Nucleus accumbens (tissue), 56 donors: ENCODE data around the gene TTR.

Source experiments
- DNase-seq, 56 donors: peaks; one replicate each; lab custom pipeline; 2025; lab: John Stamatoyannopoulos, UW

TTR gene

DNA sequence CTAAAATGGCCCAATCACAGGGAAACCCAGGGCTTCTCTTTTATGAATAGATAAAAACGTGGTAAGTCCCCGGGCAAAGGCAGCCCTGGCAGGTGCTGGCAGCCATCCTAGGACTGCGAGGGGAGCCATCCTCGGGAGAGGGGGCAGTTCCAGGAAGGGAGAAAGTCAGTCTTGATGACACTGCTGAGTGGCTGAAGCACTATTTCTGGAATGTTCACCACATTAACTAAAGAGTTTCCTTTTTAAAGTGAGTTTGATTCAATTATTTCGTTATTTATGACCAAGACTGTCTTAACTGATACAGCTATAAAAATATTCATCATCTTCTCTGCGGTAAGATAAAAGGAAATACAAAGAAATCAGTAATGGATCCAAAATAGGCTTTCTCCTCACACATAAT lies 20.4 kb downstream of the TTR start:
- DNase-seq = no peak

DNA sequence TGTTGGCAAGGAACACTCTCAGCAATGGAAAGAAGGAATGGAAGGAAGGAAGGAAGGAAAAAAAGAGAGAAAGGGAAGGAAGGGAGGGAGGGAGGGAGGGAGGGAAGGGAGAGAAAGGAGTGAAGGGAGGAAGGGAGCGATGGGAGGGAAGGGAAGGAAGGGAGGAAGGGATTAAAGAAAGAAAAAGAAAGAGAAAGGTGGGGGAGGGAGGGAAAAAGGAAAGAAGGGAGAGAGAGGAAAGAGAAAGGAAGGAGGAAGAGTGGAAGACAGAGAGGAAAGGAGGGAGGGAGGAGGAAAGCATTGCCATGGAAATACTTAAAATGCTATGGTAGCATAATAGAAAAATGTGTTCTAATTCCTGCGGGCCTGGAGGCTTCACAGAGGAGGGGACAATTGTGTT lies 22.4 kb downstream of the TTR start:
- DNase-seq = no peak

DNA sequence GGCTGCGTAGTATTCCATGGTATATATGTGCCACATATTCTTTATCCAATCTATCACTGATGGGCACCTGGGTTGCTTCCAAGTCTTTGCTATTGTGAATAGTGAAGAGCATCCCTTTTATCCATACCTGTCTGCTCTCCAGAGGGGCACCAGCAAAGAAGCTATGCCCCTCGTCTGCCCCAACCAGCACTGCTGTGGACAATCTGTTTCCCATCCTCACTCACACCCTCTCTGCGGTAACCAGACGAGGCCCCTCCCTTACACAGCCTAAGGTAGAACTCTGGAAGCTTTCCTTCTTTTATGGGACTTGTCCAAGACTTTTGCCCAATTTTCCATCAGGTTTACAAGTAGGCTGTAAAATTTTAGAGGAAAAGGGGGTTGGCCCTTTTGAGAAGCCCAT lies 24.9 kb downstream of the TTR start:
- no peak for DNase-seq

DNA sequence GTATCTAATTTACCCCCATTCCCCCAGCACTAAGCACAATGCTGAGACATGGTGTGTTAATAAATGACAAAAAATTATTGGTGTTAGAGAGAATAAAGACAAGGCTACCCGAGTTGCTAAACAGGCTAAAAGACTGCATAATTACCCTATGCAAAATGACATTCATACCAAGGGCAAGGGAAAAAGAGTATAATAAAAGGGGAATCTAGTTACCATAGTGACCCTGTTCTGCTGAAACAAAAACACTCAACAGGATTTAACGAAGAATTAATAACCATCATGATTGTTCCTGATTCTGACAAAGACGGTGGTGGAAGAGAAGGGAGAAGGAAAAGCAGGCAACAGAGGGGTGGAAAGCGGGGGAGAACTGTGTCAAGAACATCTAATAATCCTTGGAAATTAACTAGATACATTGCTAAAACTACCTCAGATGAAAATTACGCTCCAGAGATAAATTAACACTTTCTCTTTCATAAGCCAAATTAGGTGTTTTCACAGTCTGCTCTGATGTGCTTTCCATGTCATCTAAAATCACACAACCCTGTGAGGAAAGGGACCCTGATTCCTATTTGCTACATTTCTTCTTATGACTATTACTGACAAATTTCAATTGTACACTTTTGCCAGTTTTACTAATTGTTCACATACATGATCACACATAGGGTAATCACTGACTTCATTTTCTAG lies 25.5 kb downstream of the TTR start:
- DNase-seq = peak in 3 of 56 donors; percentile 3 to 18 (median 3)

DNA sequence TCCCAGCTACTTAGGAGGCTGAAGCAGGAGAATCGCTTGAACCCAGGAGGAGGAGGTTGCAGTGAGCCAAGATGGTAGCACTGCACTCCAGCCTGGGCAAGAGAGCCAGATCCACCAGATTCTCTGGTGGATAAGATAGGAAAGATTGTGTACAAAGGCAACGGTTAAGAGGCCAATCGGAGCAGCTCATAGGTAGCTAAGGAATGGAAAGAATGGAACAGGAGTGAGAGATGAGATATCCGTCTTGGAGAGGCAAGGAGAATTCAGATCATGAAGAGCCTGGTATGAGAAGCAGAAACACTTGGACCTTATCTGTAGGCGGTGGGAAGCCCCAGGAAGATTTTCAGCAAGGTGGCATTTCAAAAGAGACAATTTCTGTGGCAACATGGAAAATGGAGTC lies 27.1 kb downstream of the TTR start:
- no peak for DNase-seq

DNA sequence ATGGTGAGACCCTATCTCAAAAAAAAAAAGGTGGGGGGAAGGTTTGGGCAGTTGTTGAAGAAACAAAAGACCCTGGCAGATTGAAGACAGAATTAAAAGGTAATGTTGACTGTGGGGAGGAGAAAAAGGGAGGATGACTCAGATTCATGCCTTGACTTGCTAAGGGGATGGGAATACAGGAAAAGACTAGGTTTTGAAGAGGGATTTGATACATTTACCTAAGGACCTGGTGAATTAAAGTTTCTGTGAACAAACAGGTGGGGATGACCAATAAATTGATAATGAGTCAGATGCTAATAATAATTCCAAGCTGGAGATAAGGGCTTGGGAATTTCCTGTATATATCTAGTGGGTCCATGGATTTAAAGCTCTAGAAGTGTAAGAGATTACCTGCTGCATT lies 27.6 kb downstream of the TTR start:
- DNase-seq = no peak

DNA sequence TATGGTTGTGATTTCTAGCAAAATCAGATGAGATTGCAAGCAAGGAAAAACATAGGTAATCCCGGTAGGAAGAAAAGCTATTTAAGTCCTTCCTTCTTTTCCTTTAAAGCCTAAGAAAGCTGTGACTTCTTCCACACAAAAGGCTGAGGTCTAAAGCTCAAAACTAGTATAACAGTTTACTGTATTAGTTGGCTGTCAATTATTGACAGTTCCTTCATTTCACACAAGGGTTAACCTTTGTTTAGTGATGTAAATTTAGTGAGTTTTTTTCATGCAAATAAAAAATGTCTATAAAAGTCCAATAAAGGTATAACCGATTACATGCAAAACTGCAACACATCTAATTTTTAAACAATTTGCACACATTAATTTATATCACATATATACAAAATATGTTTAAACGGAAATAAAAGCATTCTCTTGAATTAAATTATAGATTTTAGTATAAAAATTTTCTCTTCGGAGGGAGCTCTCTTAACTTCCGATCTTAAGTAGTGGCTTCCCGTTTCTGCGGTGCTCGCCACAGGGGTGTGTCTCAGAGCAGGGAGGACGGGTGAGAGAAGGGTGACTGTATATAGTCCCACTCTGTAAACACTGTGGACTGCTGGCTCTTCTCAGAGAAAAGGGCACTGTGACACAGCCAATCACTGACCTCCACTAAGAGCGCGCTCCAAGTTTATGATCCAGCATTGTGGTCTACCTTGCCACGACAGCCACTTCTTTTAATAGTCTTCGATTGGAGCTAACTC lies 33.4 kb downstream of the TTR start:
- no peak for DNase-seq

DNA sequence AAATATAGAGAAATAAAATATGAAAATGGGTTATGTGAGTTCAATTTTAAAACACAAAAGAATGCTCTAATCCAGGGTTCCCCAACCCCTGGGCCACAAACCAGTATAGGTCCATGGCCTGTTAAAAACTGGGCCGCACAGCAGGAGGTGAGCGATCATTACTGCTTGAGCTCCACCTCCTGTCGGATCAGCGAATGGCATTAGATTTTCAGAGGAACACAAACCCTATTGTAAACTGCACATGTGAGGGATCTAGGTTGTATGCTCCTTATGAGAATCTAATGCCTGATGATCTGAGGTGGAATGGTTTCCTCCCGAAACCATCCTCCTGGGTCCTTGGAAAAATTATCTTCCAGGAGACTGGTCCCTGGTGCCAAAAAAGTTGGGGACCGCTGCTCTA lies 34.7 kb downstream of the TTR start:
- no peak for DNase-seq

DNA sequence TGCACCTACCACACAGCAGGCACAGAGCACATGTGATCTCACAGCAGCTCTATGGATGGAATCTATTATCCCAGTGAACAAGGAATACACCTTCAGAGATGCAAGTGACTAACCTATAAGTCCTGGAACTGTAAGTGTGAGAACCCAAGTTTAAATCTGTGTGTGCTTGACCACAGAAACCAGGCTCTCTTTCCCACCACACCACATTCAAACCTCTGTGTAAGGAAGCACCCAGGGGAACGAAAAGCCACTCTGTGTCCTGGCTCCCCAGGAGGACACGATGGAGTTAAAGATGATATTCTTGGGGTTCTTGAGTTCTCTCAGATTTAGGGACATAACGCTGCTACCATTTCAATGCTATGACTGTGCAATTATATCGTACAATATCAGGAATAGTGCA lies 38.9 kb downstream of the TTR start:
- no peak for DNase-seq

DNA sequence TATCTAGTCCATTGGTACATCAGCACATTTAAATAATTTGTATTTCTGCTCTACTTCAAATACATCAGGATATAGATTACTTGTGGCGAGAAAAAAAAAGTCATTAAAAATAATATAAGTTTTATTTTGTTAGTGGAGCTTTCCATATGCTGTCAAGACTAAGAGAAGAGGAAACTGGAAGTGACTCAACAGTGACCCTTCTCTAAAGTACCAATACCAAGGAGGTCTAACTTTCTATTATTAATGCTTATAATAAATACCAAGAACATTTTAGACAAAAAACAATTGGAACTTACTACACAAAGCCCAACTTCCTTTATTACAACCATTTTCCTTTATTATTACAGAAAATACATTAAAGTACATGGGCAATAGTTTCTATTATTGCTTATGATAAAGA lies 39.8 kb downstream of the TTR start:
- DNase-seq = no peak

DNA sequence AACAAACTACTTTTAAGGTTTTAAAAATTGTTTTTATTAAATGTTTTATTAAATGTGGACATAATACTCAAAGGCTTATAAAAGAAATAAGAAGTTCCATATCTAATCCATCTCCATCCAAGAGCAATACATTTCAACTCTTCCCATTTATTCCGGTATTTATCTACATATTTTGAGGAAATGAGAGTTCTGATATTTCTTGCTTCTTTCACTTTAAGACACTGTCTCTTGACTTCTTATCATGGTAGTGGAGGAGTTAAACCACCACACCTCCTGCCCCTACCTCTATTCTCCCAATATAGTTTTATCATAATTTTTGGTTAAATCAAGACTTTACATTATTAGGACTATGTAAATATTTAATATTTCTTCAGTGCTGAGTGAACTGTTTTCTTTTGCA lies 40.7 kb downstream of the TTR start:
- DNase-seq = no peak

DNA sequence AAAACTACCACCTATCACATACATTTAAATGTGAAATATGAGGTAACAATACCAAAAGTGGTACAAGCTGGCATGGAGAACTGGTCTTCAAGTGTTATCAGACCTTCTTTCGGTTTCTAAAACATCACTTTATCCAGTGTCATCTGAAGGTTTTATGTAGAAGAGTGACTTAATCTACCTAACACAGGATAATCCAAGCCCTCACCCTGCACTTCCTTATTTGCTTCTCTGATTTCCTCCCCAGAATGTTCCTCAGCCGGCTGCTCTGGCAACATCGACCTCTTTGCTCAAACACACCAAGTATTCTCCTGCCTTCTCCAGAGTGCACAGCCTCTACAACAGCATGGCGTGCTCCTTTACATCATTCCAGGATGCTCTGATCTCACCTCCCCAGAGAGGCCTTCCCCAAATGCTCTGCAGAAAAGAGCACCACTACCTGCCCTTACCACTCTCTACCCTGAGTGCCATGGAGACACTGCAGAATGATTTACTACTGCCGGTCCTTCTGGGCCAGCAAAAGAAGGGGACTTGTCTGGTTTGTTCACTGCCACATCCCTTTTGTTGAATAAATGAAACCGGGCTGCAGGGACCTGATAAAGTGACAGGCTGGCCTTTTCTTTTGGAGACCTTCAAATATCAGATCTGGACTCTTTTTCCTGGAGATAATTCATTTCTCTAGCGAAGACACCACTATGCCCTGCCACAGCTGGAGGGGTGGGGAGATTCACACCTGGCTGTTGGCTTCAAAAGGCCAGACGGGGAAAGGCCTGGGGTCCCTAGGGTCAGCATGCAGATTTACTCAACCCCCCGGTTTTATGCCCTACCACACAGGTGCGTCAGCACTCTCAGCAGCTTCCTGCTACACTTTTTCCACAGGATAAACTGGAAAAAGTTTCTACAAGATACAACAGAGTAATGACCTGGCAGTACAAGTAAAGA lies 42.0 kb downstream of the TTR start:
- no peak for DNase-seq

DNA sequence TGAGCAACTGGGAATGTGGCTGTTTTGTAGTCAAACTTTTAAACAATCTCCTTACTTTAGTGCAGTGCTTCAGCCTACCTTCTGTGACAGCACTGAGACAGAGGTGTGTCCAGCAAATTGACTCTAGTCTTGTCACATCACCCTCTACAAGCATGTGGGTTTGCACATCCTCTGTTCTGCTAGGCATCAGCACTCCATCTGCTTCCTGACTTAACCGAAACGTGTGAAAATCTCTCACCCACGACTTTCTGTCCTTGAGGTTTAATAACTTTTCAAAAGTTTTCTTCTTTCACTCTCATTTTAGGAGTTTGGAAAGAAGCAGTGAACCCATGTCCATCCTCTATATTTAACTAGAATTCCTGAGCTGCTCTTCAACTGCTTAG lies 42.6 kb downstream of the TTR start:
- DNase-seq = no peak

DNA sequence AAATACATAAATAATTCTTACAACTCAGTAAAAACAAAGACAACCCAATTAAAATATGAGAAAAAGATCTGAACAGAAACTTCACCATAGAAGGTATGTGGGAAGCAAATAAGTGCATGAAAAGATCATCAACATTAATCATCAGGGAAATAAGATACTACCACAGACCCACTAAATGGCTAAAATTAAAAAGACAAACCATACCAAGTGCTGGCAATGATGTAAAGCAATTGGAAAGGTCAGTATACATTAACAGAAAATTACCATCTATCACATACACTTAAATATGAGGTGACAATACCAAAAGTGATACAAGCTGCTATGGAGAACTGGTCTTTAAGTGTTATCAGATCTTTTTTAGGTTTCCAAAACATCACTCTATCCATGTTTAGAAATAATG lies 44.7 kb downstream of the TTR start:
- no peak for DNase-seq

DNA sequence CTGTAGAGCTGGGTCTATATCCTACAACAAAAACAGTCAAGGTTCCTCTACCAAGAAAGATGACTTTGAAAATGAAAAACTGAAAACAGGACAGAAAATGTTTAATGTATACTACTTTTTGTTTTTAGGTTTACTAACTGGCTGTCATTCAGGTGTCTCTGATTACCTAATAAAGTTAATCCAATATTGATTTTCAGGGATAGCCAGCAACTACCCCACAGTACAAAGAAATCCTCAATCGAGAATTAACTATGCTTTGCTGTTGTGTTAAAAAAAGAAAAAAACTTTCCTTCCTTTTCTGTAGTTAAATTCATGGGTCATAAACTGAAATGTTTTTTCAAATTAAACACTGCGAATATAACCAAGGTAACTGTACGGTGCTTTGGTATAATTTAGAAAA lies 45.8 kb downstream of the TTR start:
- DNase-seq = no peak

DNA sequence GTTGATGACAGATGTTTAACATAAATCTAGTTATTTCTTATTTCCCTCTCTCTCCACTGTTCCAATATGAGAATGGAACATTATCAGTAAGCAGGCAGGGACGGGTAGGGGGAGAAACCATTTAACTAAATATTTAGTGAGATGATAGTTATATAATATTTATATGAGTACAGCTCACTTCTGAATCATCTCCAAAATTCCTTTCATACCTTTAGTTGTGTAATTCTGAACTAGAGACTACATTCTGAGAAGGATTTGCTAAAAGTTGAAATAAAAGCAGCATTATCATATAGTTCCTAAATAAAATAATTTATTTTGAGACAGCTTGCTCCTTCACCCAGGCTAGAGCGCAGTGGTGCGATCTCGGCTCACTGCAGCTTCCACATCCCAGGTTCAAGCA lies 51.3 kb downstream of the TTR start:
- DNase-seq = no peak

DNA sequence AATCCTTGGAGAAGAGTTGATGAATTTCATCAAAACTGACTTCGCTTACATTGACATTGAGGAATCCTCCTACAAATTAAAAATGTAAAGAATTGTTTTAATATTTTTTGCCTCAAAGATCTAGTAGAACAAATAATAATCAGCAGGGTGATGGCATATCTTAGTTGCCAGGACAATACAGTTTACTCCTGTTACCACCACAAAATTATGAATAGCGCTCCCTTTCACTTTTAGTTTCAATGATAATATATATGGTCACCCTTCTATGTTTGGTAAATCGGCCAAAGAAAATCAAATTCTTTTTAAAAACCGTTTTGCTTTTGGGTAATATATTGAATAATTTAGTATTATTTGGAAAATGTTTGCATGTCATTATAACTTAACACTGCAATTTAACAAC lies 53.7 kb downstream of the TTR start:
- no peak for DNase-seq

DNA sequence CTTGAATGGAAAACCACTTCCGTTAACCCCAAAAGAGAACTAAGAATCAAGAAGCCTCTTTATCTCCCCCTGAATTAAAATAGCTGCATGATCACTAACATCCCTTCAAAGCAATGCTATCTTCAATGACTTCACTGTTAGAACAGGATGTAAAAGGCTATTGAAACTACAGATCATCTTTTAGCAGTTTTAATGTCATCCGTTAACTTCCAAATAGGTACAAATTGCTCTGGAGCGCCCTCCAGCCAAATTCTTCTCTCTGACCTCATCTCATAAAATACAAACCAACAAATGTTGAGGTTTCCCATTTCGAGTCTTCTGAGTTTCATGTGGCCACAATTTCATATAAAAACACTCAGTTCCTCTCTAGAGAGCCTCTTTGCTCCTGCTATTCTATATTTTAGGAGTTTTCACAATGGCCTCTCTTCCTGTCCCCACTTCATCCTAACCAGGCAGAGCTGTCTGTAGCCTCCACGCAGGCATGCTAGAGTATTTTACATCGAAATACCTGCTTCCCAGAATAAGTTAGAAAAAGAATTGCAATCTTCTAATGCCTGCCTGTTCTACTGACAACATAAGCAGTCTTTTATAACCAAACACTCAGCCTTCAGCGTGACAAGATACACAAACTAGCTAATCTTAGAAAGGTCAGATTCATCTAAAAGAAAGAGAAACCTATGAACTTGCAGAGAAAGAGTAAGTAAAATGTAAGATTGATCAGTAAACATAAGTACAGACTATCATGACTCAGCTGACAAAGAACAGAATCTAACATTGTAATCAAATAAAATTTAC lies 54.9 kb downstream of the TTR start:
- no peak for DNase-seq

DNA sequence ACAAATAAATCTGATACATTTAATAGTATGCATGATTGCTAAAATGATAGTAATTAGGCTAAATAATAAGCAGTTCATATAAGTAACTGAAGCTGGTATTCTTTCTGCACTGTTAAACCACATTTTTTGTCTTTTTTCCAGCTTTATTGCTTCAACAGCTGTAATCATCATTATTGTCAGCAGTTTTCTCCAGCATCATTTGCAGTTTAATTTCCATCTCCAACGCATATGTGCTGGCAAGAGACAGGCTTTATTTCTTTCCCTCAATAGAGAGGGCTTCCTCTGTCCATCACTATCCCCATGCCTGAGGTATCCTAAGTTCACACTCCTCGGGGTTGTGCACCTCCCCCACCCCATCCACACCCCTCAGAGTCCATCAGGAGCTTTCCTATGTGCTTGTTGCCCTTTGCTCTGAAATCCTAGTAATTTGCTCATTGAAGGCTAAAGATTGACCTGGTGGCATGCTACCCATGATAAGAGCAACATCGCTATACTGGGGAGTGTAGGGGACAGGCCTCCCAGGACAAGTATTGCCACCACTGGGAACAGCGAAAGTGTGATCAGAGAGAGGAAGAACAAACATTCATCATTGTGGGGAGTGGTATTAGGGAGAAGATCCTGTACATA lies 55.6 kb downstream of the TTR start:
- no peak for DNase-seq
